Fibroblast of lung (primary cell): ENCODE results near the gene ANKS3.

Experiments used
- CTCF ChIP-seq, 2 donors: IDR thresholded peaks in 1 of 2; conservative IDR thresholded peaks in 1 of 2; 1 replicate in 1 of 2; 2 replicates in 1 of 2; pipeline ENCODE4 v1.5.1; 2011 to 2012; ENCODE audit warnings: low read length in 2 of 2, control low read depth in 1 of 2, inconsistent platforms in 1 of 2, low read depth in 1 of 2, mild to moderate bottlenecking in 1 of 2
- EZH2 ChIP-seq: IDR thresholded peaks from 2 replicates; pipeline ENCODE4 v1.5.1; 2012; ENCODE audit warnings: low read length, control low read depth, mild to moderate bottlenecking; ENCODE audit errors: missing control alignments

GRCh38 chr16:4729876-4730275 lies 4.2 kb downstream of the ANKS3 start:
- TF ChIP-seq CTCF (conservative IDR thresholded peaks at IDR 0.05 in 1 of 2, IDR thresholded peaks at IDR 0.05 in 1 of 2; ENCODE audit: low read depth in 1 of 2, low read length in 2 of 2) (no peak), EZH2 (no peak)
